Activated naive CD8-positive, alpha-beta T cell treated with anti-CD3 and anti-CD28 coated beads for 36 hours (primary cell): ENCODE results near the gene RFC3. TPM values are rescaled to one million over a fixed set of nuclear protein-coding genes. Genes with fewer than 3 reads are reported as not detected.
A peak's percentile ranks its signal among the peaks of the same experiment; 100 is the strongest.
"Not testable (repeated sequence)": the region's sequence is repeated elsewhere in the genome, so short reads cannot be mapped to it uniquely, and the experiment has no call there.

ENCODE experiments used
- DNase-seq: peaks from one replicate; pipeline ENCODE4 v3.0.0; 2021
- H3K27ac Mint-ChIP-seq: one replicate; pipeline ENCODE4 v1.8.0; 2022; ENCODE audit warnings: mild to moderate bottlenecking, moderate library complexity, mixed read lengths
- H3K27me3 Mint-ChIP-seq: one replicate; pipeline ENCODE4 v1.8.0; 2022; ENCODE audit warnings: mild to moderate bottlenecking, mixed read lengths
- H3K36me3 Mint-ChIP-seq: one replicate; pipeline ENCODE4 v1.8.0; 2021; ENCODE audit warnings: mild to moderate bottlenecking, mixed read lengths
- H3K4me1 Mint-ChIP-seq: one replicate; pipeline ENCODE4 v1.8.0; 2021; ENCODE audit warnings: mixed read lengths
- H3K4me3 Mint-ChIP-seq: one replicate; pipeline ENCODE4 v1.8.0; 2022; ENCODE audit warnings: mild to moderate bottlenecking, moderate library complexity, mixed read lengths
- H3K9me3 Mint-ChIP-seq: one replicate; pipeline ENCODE4 v1.8.0; 2022; ENCODE audit warnings: mixed read lengths
- total RNA-seq, 2 experiments: library from RNA; stranded (reverse); gene quantifications; one replicate each; pipeline ENCODE4 v1.2.3, GENCODE V29; 2021

Gene RFC3
- total RNA-seq, 2 experiments from 2014 or later: 77.5 to 78.5 TPM

DNA sequence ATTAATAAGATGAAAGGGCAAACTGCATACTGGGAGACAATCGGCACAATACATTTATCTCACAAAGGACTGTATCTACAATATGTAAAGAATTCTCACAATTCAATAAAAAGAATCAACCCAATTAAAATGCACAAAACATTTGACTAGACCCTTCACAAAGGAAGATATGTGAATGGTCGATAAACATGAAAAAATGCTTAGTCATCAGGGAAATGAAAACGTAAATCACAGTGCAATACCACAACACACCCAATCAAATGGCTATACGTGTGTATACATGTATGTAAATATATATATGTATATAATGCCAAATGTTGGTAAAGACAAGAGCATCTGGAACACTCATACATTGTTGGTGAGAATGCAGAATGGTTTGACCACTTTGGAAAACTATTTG lies 21.9 kb upstream of the RFC3 start:
- H3K4me1 Mint-ChIP-seq: peaks cover 5% of the 10 kb centered on the region
- H3K27ac Mint-ChIP-seq: no peak overlapping the region
- no peaks in the 10 kb centered on the region for H3K36me3 Mint-ChIP-seq

DNA sequence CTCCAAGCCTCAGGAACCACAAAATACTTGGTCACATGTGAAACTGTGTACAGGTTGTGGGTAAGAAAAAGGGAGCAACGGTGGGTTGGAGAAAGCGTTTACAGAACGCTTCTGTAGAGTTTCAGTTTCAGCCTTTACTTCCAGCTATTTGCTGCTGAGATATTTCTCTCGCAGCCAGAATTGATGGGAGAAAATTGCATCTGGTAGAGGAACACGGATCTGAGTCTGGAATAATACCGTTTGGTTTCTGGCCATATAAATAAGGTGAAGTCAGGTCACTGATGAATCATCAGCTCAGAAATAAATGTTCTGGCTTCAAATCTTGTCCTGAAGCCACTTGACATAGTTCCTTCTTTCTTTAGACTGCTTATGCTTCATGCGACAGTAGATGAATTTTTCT lies 20.3 kb upstream of the RFC3 start:
- no peak overlapping the region for H3K4me3 Mint-ChIP-seq
- H3K9me3 Mint-ChIP-seq: no peaks in the 10 kb centered on the region
- DNase-seq: no peak

More for the DNA sequence above, 21.9 kb upstream of the RFC3 start:
- DNase-seq: no peak
- Mint-ChIP-seq H3K9me3 (peaks cover 9% of the 10 kb centered on the region), H3K27me3 (peaks cover 2% of the 10 kb centered on the region), H3K4me3 (no peak overlapping the region)

DNA sequence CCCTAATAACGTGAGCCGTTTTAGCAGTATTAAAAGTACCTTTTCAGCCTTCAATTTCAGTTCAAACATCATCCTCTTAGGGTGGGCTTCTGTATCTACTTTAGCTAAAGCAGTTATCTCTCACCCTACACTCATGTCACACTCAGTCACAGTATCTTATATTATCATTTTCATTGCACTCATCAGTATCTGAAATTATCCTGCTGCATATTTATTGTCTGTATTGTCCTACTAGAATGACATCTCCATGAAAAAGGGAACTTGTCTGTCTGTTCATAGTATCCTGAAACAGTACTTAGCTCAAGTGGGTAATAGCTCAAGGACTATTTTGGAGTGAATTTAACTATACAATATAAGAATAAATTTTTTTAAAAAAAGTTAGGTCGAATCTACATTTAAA lies 19.9 kb upstream of the RFC3 start:
- DNase-seq: no peak
- Mint-ChIP-seq H3K4me3 (no peak overlapping the region), H3K4me1 (peaks cover 5% of the 10 kb centered on the region), H3K27ac (no peak overlapping the region), H3K27me3 (peaks cover 6% of the 10 kb centered on the region), H3K9me3 (no peaks in the 10 kb centered on the region), H3K36me3 (no peaks in the 10 kb centered on the region)

More for the DNA sequence above, 20.3 kb upstream of the RFC3 start:
- Mint-ChIP-seq H3K27me3 (peaks cover 6% of the 10 kb centered on the region), H3K27ac (no peak overlapping the region), H3K36me3 (no peaks in the 10 kb centered on the region), H3K4me1 (peaks cover 5% of the 10 kb centered on the region)

DNA sequence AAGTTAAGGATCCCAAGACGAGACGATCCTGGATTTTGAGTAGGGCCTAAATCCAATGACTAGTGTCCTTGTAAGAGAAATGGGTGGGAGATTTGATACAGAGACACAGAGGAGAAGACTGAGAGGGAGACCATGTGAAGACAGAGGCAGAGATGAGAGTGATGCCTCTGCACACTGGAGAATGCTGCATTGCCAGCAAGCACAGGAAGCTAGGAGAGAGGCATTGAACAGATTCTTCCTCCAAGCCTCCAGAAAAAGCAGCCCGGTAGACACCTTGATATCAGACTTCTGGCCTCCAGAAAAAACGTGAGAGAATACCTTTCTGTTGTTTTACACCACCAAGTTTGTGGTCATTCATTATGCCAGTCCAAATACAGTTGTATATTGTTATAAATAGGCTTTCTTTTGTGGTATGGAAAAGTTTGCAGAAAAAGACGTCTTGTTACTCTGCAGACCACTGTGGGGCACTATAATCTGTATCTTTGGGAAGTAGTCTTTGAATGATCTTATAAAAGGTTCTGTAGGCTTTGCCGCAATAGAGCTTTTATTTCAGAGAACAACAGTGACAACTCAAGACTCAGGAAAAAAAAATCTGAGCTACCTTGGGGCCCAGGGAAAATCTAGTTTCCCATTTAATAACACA lies 17.9 kb upstream of the RFC3 start:
- no peak overlapping the region for H3K4me3 Mint-ChIP-seq
- H3K9me3 Mint-ChIP-seq: no peaks in the 10 kb centered on the region
- H3K27me3 Mint-ChIP-seq: peaks cover 11% of the 10 kb centered on the region
- no peak overlapping the region for H3K27ac Mint-ChIP-seq
- DNase-seq: no peak
- H3K36me3 Mint-ChIP-seq: no peaks in the 10 kb centered on the region
- H3K4me1 Mint-ChIP-seq: peaks cover 5% of the 10 kb centered on the region

DNA sequence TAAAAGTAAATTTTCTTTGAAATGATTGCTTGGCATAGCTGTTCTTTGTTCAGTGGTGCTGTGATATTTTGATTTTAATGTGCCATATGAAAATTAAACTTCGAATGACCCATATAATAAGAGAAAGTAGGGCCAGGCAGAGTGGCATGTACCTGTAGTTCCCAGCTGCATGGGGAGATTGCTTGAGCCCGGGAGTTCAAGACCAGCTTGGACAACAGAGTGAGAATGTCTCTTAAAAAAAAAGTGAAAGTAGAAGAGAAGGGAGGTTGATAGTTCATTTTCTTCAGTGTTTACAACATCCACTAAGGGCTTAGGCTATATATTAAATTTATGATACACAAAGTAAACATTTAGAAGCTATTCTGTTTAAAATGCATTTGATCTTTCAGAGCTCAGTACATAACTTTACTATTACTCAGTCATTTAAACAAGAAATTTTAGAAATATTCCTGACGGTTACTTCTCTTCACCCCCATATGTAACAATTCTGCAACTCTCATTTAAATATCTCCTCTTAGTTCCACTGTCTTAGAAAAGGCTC lies 17.2 kb upstream of the RFC3 start:
- H3K9me3 Mint-ChIP-seq: no peaks in the 10 kb centered on the region
- H3K4me3 Mint-ChIP-seq: peak overlapping the region; percentile 5
- no peak for DNase-seq
- no peaks in the 10 kb centered on the region for H3K36me3 Mint-ChIP-seq
- H3K27me3 Mint-ChIP-seq: peaks cover 11% of the 10 kb centered on the region
- H3K4me1 Mint-ChIP-seq: peaks cover 5% of the 10 kb centered on the region
- H3K27ac Mint-ChIP-seq: no peak overlapping the region

DNA sequence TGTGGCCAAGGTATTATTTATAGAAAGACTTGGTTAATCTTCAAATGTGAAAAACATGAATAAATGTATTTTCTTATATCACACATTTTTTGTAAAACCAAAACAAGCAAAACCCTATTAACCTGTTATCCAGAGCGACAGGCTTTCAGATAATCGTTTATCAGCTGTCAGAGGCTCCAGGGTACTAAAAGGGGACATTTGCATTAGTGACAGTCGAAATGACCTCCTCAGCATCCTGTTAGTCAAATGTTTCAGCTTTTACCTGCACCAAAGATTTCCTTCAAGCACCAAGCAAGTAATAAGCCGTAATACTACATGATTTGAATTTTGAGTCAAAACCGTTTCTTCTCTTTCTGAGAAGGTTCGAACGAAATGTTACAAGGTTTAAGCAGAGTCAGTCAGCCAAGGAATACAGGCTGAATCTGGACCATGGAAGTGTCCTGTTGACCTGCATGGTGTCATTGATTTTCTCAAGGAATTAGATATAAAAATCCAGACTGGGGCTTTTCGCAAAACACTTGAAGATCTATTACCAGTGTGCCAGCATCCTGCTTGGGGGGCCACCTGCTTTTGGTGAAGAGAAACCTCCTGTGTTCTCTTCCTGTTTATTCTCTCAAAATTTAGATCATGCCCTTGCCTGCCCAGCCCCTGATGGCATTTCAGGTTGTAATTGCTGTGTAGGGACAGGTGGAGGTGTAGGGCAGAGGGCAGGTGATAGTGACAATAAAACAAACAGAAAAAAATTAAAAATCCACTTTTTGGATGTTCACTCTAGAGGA lies 11.3 kb upstream of the RFC3 start:
- H3K4me3 Mint-ChIP-seq: no peak overlapping the region
- no peaks in the 10 kb centered on the region for H3K9me3 Mint-ChIP-seq
- no peak overlapping the region for H3K27ac Mint-ChIP-seq
- H3K36me3 Mint-ChIP-seq: no peaks in the 10 kb centered on the region
- no peak for DNase-seq
- H3K27me3 Mint-ChIP-seq: peaks cover 30% of the 10 kb centered on the region
- H3K4me1 Mint-ChIP-seq: no peaks in the 10 kb centered on the region

DNA sequence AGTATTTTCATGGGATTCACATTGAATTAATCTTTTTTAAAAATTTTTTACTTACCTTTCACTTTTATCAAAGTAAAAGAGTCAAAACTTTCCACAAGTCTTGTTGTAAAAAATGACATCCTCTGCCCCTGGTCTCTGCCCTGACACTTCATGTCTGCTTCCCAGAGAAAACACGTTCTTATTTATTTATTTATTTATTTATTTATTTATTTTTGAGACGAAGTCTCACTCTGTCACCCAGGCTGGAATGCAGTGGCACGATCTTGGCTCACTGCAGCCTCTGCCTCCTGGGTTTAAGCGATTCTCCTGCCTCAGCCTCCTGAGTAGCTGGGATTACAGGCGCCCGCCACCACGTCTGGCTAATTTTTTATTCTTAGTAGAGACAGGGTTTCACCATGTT lies 5.1 kb upstream of the RFC3 start:
- H3K27ac Mint-ChIP-seq, H3K9me3 Mint-ChIP-seq, H3K36me3 Mint-ChIP-seq, H3K4me1 Mint-ChIP-seq, H3K4me3 Mint-ChIP-seq, DNase-seq: not testable (repeated sequence)
- H3K27me3 Mint-ChIP-seq: peaks cover 22% of the 10 kb centered on the region

DNA sequence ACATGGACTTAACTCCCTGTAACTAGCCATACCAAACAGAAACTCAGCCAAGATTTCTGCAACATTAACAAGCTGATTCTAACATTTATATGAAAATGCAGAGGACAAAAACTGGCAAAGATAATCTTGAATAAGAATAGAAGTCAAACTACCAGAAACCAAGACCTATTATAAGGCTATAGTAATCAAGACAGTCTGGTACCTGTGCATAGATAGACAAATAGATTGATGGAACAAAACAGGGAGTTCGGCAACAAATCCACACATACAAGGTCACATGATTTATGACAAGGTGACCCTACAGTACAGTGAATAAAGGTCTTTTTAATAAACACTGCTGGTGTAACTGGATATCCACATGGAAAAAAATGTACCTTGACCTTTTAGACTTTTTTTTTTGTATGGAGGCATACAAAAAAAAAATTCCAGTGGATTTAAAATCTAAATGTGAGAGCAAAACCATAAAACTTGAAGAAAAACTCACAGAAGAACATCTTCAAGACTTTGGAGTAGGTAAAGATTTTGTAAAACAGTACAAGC lies 2.9 kb upstream of the RFC3 start:
- DNase-seq: no peak
- Mint-ChIP-seq H3K9me3 (no peaks in the 10 kb centered on the region), H3K27me3 (peaks cover 1% of the 10 kb centered on the region), H3K27ac (no peak overlapping the region), H3K4me1 (peaks cover 10% of the 10 kb centered on the region), H3K36me3 (peaks cover 21% of the 10 kb centered on the region), H3K4me3 (no peak overlapping the region)

DNA sequence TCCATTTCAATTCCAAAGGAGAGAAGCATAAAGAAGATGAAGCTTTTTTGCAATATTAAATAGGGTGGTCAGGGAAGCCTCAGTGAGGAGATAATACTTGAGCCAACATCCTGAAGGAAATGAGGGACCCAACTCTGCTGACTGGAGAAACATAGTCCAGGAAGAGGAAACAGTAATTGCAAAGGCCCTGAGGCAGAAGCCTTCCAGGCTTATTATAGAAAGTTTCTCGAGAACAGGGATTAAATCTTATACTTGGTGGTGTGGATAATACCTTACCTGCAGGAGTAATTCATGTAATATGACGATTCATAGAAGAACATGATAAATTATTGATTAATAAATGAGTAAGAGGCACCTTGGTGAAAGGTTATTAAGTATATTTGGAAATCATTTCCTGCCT lies 1.0 kb upstream of the RFC3 start:
- Mint-ChIP-seq H3K36me3 (peaks cover 36% of the 10 kb centered on the region), H3K9me3 (no peaks in the 10 kb centered on the region), H3K27me3 (no peaks in the 10 kb centered on the region), H3K4me1 (peaks cover 22% of the 10 kb centered on the region), H3K4me3 (no peak overlapping the region), H3K27ac (no peak overlapping the region)
- no peak for DNase-seq

DNA sequence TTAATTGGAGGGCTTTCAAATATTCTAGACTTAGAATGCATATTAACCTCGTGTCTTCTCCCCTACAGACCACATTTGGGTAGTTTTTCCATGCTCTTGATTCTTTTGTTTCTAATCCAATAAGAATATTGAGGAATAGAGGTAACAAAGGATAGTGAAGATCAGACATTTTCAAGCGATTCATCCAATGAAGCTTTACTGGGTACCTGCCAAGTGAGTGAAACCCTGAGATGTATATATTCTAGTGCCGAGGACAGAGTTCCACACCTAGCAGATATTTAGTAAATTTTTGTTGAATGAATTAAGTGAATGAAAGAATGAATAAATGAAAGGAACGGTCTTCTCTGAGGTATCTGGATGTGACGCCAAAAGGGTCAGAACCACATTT lies 442 bp upstream of the RFC3 start:
- peak overlapping the region; percentile 98 for H3K4me3 Mint-ChIP-seq
- peaks cover 37% of the 10 kb centered on the region for H3K36me3 Mint-ChIP-seq
- H3K27me3 Mint-ChIP-seq: no peaks in the 10 kb centered on the region
- H3K4me1 Mint-ChIP-seq: peaks cover 24% of the 10 kb centered on the region
- H3K9me3 Mint-ChIP-seq: no peaks in the 10 kb centered on the region
- H3K27ac Mint-ChIP-seq: peak overlapping the region; percentile 95
- DNase-seq: no peak

DNA sequence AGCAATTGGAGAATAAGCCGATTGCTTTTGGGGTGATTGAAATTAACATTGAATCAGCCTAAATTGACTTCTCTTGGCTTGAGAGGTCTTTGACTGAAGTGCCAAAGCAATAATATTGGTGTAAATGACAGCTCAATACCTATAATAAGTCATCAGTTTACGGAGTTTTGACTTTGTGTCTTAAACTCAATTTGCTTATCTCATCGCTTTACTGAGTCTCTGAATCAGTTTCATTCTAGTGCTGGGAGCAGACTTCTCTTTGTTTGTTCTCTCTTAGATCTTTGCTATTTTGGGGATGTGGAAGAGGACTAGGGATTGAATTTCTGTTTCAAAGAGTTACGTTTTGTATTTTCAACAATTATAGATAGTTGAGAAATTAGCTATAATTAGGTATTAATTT lies 7.1 kb downstream of the RFC3 start:
- Mint-ChIP-seq H3K27ac (no peak overlapping the region), H3K36me3 (peaks cover 48% of the 10 kb centered on the region), H3K9me3 (no peaks in the 10 kb centered on the region), H3K27me3 (no peaks in the 10 kb centered on the region), H3K4me3 (no peak overlapping the region), H3K4me1 (peaks cover 25% of the 10 kb centered on the region)
- no peak for DNase-seq

DNA sequence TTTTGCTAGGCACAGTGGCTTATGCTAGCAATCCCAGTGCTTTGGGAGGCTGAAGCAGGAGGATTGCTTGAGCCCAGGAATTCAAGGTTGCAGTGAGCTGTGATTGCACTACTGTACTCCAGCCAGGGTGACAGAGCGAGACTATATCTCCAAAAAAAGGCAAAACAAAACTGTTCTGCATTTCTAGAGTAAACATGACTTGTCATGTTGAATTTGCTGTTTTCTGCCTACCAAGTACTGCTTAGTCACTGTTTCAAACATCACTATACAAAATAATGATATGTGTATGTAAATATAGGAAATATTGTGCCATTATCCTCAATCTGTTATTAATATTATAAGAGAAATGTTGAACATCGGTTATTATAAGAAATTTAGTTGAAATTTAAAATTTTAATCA lies 9.2 kb downstream of the RFC3 start:
- H3K4me1 Mint-ChIP-seq: peaks cover 11% of the 10 kb centered on the region
- H3K4me3 Mint-ChIP-seq: no peak overlapping the region
- H3K27ac Mint-ChIP-seq: no peak overlapping the region
- H3K9me3 Mint-ChIP-seq: no peaks in the 10 kb centered on the region
- DNase-seq: no peak
- H3K36me3 Mint-ChIP-seq: peaks cover 42% of the 10 kb centered on the region
- no peaks in the 10 kb centered on the region for H3K27me3 Mint-ChIP-seq

DNA sequence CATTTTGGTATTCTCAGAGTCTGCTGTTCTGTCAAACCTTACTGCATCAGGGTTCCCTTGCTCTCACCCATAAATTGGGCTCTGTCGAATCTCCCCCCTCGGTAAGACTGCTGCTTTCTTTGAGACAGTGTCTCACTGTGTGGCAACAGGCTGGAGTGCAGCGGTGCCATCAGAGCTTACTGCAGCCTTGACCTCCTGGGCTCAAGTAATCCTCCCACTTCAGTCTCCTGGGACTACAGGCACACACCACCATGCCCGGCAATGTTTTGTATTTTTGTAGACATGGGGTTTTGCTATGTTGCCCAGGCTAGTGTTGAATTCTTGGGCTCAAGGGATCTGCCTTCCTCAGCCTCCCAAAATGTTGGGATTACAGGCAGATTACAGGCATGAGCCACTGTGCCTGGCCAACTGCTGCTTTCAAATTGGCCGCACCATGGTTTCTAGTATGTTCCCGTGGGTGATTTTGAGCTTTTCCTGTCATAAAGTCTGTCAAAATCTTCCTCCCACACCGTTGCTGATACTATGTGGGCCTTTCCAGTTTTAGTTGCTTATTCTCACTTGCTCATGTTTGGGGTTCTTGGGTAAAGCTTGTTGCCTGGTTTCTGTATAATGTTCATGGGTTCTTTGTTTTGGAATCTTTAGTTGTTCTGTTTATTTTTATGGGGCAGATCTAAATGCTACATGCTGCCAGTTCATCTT lies 10.6 kb downstream of the RFC3 start:
- Mint-ChIP-seq H3K27ac (no peak overlapping the region), H3K36me3 (peaks cover 40% of the 10 kb centered on the region), H3K9me3 (no peaks in the 10 kb centered on the region), H3K27me3 (no peaks in the 10 kb centered on the region), H3K4me1 (peaks cover 7% of the 10 kb centered on the region), H3K4me3 (no peak overlapping the region)
- no peak for DNase-seq

DNA sequence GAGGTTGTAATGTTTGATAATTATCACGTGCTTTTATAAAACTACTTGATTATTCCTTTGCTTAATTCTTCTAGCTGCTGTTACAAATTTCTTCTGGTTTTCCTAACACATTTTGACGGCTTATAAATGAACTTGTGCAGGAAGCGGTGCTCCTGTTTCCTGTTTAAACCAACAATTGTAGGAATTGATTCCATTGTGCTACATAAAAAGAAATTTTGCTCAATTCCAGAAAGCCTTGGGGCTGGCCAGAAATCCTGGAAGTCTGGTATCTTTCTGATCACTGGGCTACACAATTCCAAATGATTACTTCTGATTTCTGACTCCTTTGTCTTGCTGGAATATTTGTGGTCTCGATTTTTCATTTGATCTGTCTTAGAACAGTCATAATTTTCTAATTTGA lies 14.9 kb downstream of the RFC3 start:
- Mint-ChIP-seq H3K4me3 (no peak overlapping the region), H3K36me3 (peaks cover 52% of the 10 kb centered on the region), H3K27ac (no peak overlapping the region), H3K27me3 (no peaks in the 10 kb centered on the region), H3K4me1 (peaks cover 2% of the 10 kb centered on the region), H3K9me3 (no peaks in the 10 kb centered on the region)
- no peak for DNase-seq

DNA sequence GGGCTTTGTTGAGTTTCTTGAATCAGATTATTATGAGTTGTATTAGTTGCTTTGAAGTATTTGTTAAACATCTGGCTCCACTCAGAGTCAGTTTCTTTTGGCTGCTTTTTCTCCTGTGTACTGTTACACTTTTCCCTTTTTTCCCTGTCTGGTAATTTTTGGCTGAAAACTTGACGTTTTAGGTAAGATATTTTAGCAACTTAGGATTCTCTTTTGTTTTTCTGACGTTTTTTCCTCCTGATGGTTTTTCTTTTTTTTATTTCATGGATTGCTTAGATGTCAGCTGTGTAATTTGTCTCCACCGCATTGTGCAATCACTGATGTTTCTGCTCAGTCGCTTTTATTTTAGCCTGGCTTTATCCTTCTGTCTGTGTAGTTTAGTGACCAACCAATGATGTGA lies 20.7 kb downstream of the RFC3 start:
- Mint-ChIP-seq H3K27me3 (no peaks in the 10 kb centered on the region), H3K36me3 (peaks cover 71% of the 10 kb centered on the region), H3K4me1 (no peaks in the 10 kb centered on the region), H3K27ac (no peak overlapping the region), H3K4me3 (no peak overlapping the region), H3K9me3 (no peaks in the 10 kb centered on the region)
- DNase-seq: no peak
